ENCODE data around the gene MDC1. TPM values are rescaled to one million over a fixed set of nuclear protein-coding genes. Genes with fewer than 3 reads are reported as not detected.
"Not testable (repeated sequence)": the region's sequence is repeated elsewhere in the genome, so short reads cannot be mapped to it uniquely, and the experiment has no call there.

Gene MDC1
- total RNA-seq, 1 donor: 4.7 TPM

- TF ChIP-seq CTCF (IDR thresholded peaks at IDR 0.05; ENCODE audit: insufficient read depth, low read depth, low read length): no peak
- no peak overlapping the region for H3K4me3 ChIP-seq (ENCODE audit: low read depth, low read length)
- no peak for DNase-seq (ENCODE audit: low read depth)
These were observed 51.9 kb downstream of the MDC1 start for GRCh38 chr6:30664994-30665767.

GRCh38 chr6:30657922-30658321 is 59.2 kb downstream of the MDC1 start:
- not testable (repeated sequence) for DNase-seq (ENCODE audit: low read depth)

GRCh38 chr6:30657454-30657853 is 59.6 kb downstream of the MDC1 start:
- TF ChIP-seq CTCF (IDR thresholded peaks at IDR 0.05; ENCODE audit: insufficient read depth, low read depth, low read length): no peak
- no peak for DNase-seq (ENCODE audit: low read depth)
- no peak overlapping the region for H3K4me3 ChIP-seq (ENCODE audit: low read depth, low read length)

More at GRCh38 chr6:30657922-30658321, 59.2 kb downstream of the MDC1 start:
- H3K4me3 ChIP-seq (ENCODE audit: low read depth, low read length): not testable (repeated sequence)

- TF ChIP-seq CTCF (IDR thresholded peaks at IDR 0.05; ENCODE audit: insufficient read depth, low read depth, low read length): no peak
- H3K4me3 ChIP-seq (ENCODE audit: low read depth, low read length): no peak overlapping the region
- no peak for DNase-seq (ENCODE audit: low read depth)
These were observed 60.6 kb downstream of the MDC1 start for GRCh38 chr6:30656513-30656912.

- no peak for TF ChIP-seq CTCF (IDR thresholded peaks at IDR 0.05; ENCODE audit: insufficient read depth, low read depth, low read length)
- no peak overlapping the region for H3K4me3 ChIP-seq (ENCODE audit: low read depth, low read length)
- no peak for DNase-seq (ENCODE audit: low read depth)
These were observed 61.4 kb downstream of the MDC1 start for GRCh38 chr6:30655743-30656094.

GRCh38 chr6:30654798-30655742 is 62.0 kb downstream of the MDC1 start:
- DNase-seq (ENCODE audit: low read depth): no peak
- H3K4me3 ChIP-seq (ENCODE audit: low read depth, low read length): no peak overlapping the region
- TF ChIP-seq CTCF (IDR thresholded peaks at IDR 0.05; ENCODE audit: insufficient read depth, low read depth, low read length): no peak

- TF ChIP-seq CTCF (IDR thresholded peaks at IDR 0.05; ENCODE audit: insufficient read depth, low read depth, low read length): no peak
- no peak for DNase-seq (ENCODE audit: low read depth)
- H3K4me3 ChIP-seq (ENCODE audit: low read depth, low read length): no peak overlapping the region
These were observed 65.9 kb downstream of the MDC1 start for GRCh38 chr6:30651143-30651542.
